Osteocyte (in vitro differentiated cells): ENCODE measurements around the gene TPCN2. TPM values are rescaled to one million over a fixed set of nuclear protein-coding genes. Genes with fewer than 3 reads are reported as not detected.

ENCODE experiments used
- DNase-seq: peaks from one replicate; pipeline ENCODE4 v3.0.0; 2021; ENCODE audit warnings: mixed read lengths; ENCODE audit not compliant: unreplicated experiment; ENCODE audit errors: extremely low spot score
- H3K27ac Mint-ChIP-seq: one replicate; pipeline ENCODE4 v1.8.0; 2021; ENCODE audit warnings: mild to moderate bottlenecking, mixed read lengths; ENCODE audit not compliant: unreplicated experiment
- H3K27me3 Mint-ChIP-seq: one replicate; pipeline ENCODE4 v1.8.0; 2021; ENCODE audit warnings: mixed read lengths; ENCODE audit not compliant: unreplicated experiment
- H3K36me3 Mint-ChIP-seq: one replicate; pipeline ENCODE4 v1.8.0; 2021; ENCODE audit warnings: mixed read lengths; ENCODE audit not compliant: unreplicated experiment
- H3K4me1 Mint-ChIP-seq: one replicate; pipeline ENCODE4 v1.8.0; 2021; ENCODE audit warnings: mixed read lengths; ENCODE audit not compliant: unreplicated experiment
- H3K4me3 Mint-ChIP-seq: one replicate; pipeline ENCODE4 v1.8.0; 2021; ENCODE audit warnings: mild to moderate bottlenecking, moderate library complexity, mixed read lengths; ENCODE audit not compliant: unreplicated experiment
- H3K9me3 Mint-ChIP-seq: one replicate; pipeline ENCODE4 v1.8.0; 2021; ENCODE audit warnings: mixed read lengths; ENCODE audit not compliant: unreplicated experiment
- CTCF ChIP-seq: fragments of 200-600 bp; sonication (generic); IDR thresholded peaks from 2 replicates; pipeline ENCODE4 v1.5.0; 2021; ENCODE audit warnings: antibody characterized with exemption, mild to moderate bottlenecking, moderate library complexity
- total RNA-seq: library from RNA; stranded (reverse); gene quantifications from 2 replicates; pipeline ENCODE4 v1.2.1, GENCODE V29; 2021

TPCN2 gene
- total RNA-seq, 1 donor from 2014 or later, result 22.4 TPM

GRCh38 chr11:69062873-69063651 lies 14.3 kb downstream of the TPCN2 start:
- Mint-ChIP-seq H3K36me3 (peaks cover 2% of the 10 kb centered on the region), H3K4me1 (peaks cover 7% of the 10 kb centered on the region), H3K27me3 (no peaks in the 10 kb centered on the region), H3K4me3 (no peak overlapping the region), H3K9me3 (no peaks in the 10 kb centered on the region), H3K27ac (no peak overlapping the region)
- TF ChIP-seq CTCF, result no peak
- no peak for DNase-seq

- Mint-ChIP-seq H3K9me3 (no peaks in the 10 kb centered on the region), H3K4me1 (peaks cover 7% of the 10 kb centered on the region), H3K36me3 (peaks cover 2% of the 10 kb centered on the region), H3K27ac (no peak overlapping the region), H3K27me3 (no peaks in the 10 kb centered on the region), H3K4me3 (no peak overlapping the region)
- TF ChIP-seq CTCF, result no peak
- DNase-seq, result no peak
These were observed 15.0 kb downstream of the TPCN2 start for GRCh38 chr11:69063652-69064260.

GRCh38 chr11:69064394-69064957 lies 15.7 kb downstream of the TPCN2 start:
- Mint-ChIP-seq H3K9me3 (no peaks in the 10 kb centered on the region), H3K27me3 (no peaks in the 10 kb centered on the region), H3K4me1 (peaks cover 7% of the 10 kb centered on the region), H3K4me3 (no peak overlapping the region), H3K36me3 (peaks cover 2% of the 10 kb centered on the region), H3K27ac (no peak overlapping the region)
- TF ChIP-seq CTCF, result no peak
- no peak for DNase-seq

GRCh38 chr11:69065147-69065710 lies 16.5 kb downstream of the TPCN2 start:
- DNase-seq, result no peak

More at GRCh38 chr11:69065147-69065710, 16.5 kb downstream of the TPCN2 start:
- H3K27ac Mint-ChIP-seq, result no peak overlapping the region
- no peaks in the 10 kb centered on the region for H3K9me3 Mint-ChIP-seq
- no peak overlapping the region for H3K4me3 Mint-ChIP-seq
- peaks cover 3% of the 10 kb centered on the region for H3K36me3 Mint-ChIP-seq
- peaks cover 7% of the 10 kb centered on the region for H3K4me1 Mint-ChIP-seq
- no peak for TF ChIP-seq CTCF
- H3K27me3 Mint-ChIP-seq, result no peaks in the 10 kb centered on the region
